NB4 (cell line): ENCODE data around the gene GUCA2B.

Source experiments
- POLR2A ChIP-seq: IDR thresholded peaks from 2 replicates; pipeline ENCODE4 v1.6.1; 2011; ENCODE audit warnings: mild to moderate bottlenecking; ENCODE audit not compliant: insufficient read length; ENCODE audit errors: extremely low read depth
- TF ChIP-seq, protein P1 (sequence below): IDR thresholded peaks from one replicate; pipeline ENCODE4 v1.5.1; 2012; ENCODE audit warnings: low read depth, low read length
- TF ChIP-seq, protein P2 (sequence below): IDR thresholded peaks from 2 replicates; pipeline ENCODE4 v1.6.1; 2011; ENCODE audit warnings: low read depth, low read length

DNA sequence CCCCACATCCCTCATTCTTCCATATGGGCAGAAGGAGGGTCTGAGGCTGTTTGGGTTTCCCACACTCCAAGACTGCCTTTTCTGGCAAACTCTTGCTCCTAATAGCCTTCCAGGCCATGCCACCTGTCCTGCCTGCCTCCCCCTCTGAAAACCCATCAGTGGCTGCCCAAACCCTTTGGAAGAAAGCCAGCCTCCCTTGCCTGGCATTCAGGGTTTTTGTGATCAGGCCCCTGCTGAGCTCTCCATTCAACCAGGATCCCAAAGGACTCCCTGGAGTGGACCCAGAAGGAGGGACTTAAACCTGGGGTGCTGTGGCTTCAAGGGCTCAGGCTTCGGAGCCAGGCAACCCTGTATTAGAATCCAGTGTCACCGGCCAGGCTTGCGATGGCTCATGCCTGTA, 15.6 kb downstream of the GUCA2B start:
- TF ChIP-seq POLR2A, result no peak
- TF ChIP-seq, protein P1, sequence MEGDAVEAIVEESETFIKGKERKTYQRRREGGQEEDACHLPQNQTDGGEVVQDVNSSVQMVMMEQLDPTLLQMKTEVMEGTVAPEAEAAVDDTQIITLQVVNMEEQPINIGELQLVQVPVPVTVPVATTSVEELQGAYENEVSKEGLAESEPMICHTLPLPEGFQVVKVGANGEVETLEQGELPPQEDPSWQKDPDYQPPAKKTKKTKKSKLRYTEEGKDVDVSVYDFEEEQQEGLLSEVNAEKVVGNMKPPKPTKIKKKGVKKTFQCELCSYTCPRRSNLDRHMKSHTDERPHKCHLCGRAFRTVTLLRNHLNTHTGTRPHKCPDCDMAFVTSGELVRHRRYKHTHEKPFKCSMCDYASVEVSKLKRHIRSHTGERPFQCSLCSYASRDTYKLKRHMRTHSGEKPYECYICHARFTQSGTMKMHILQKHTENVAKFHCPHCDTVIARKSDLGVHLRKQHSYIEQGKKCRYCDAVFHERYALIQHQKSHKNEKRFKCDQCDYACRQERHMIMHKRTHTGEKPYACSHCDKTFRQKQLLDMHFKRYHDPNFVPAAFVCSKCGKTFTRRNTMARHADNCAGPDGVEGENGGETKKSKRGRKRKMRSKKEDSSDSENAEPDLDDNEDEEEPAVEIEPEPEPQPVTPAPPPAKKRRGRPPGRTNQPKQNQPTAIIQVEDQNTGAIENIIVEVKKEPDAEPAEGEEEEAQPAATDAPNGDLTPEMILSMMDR, result no peak
- TF ChIP-seq, protein P2, sequence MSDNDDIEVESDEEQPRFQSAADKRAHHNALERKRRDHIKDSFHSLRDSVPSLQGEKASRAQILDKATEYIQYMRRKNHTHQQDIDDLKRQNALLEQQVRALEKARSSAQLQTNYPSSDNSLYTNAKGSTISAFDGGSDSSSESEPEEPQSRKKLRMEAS, result no peak
